ENCODE measurements around the gene RINL. TPM values are rescaled to one million over a fixed set of nuclear protein-coding genes. Genes with fewer than 3 reads are reported as not detected.

Gene RINL
- total RNA-seq, 1 donor from 2014 or later, result 8.3 TPM

DNA sequence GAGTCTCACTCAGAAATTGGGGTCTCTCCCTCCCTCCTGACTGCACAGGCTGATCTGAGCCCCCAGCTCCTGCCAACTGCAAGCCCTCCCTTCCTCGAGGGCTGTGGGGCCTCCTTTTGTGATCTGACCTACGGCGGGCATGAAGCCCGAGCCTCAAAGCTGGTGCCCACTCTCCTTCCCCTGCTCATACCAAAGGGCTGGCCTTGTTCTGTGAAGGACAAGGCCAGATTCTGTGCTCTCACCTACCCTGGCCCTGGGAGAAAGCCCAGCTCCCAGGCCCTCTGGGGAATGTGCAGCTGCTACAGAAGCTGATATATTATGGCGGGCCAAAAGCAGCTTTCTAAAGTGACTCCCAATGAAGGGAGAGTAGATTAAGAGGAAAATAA lies 37.5 kb downstream of the RINL start:
- ATAC-seq (no peak), DNase-seq (no peak)
- intact Hi-C loops (cut with DNase I), result no loop called here
- H3K4me3 ChIP-seq, result no peak overlapping the region
- TF ChIP-seq, protein P1, sequence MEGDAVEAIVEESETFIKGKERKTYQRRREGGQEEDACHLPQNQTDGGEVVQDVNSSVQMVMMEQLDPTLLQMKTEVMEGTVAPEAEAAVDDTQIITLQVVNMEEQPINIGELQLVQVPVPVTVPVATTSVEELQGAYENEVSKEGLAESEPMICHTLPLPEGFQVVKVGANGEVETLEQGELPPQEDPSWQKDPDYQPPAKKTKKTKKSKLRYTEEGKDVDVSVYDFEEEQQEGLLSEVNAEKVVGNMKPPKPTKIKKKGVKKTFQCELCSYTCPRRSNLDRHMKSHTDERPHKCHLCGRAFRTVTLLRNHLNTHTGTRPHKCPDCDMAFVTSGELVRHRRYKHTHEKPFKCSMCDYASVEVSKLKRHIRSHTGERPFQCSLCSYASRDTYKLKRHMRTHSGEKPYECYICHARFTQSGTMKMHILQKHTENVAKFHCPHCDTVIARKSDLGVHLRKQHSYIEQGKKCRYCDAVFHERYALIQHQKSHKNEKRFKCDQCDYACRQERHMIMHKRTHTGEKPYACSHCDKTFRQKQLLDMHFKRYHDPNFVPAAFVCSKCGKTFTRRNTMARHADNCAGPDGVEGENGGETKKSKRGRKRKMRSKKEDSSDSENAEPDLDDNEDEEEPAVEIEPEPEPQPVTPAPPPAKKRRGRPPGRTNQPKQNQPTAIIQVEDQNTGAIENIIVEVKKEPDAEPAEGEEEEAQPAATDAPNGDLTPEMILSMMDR (IDR thresholded peaks at IDR 0.05), result no peak
- no peak overlapping the region for H3K27ac ChIP-seq
- peaks cover 100% of the 10 kb centered on the region for H3K36me3 ChIP-seq
- no peaks in the 10 kb centered on the region for H3K27me3 ChIP-seq (ENCODE audit: low read depth)
- H3K4me1 ChIP-seq, result peaks cover 40% of the 10 kb centered on the region
- H3K9me3 ChIP-seq, result no peaks in the 10 kb centered on the region

DNA sequence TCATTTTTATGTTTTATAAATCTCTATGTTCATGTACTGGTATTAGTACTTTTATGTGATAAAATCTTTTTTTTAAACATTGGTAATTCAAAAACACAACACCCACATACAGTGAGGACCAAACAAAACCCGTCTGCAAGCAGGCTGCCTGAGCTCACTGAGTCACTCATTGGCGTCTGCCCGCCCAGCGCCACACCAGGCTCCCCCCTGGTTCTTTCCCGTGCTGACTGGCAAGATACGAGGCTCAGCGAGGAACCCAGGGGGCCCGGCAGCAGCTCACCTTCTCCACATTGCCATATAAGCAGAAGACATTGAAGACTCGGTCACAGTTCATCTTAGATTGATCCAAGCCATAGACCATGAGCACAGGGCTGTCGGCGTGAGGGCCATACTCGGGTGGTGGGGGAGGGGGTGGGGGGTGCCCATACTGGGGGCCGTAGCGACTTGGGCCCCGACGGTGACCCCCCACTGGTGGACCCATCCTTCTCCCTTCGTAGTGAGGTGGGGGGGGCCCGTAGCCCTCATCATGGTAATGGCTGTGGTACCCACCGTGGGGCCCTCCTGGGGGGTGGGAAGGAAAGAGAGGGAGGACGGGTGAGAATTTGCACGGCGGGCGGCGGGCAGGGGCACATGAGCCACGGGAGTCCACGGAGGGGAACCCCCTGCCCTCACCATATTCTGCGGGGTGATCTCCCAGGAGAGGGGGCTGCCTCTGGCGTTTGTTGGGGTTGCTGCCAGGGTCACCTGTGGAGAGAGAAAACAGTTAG lies 38.1 kb downstream of the RINL start:
- H3K4me1 ChIP-seq, result peaks cover 37% of the 10 kb centered on the region
- no peak overlapping the region for H3K27ac ChIP-seq
- ATAC-seq (no peak), DNase-seq (no peak)
- peaks cover 99% of the 10 kb centered on the region for H3K36me3 ChIP-seq
- no peaks in the 10 kb centered on the region for H3K27me3 ChIP-seq (ENCODE audit: low read depth)
- H3K9me3 ChIP-seq, result no peaks in the 10 kb centered on the region
- TF ChIP-seq, protein P1 (IDR thresholded peaks at IDR 0.05), result no peak
- intact Hi-C loops (cut with DNase I), result no loop called here
- no peak overlapping the region for H3K4me3 ChIP-seq

DNA sequence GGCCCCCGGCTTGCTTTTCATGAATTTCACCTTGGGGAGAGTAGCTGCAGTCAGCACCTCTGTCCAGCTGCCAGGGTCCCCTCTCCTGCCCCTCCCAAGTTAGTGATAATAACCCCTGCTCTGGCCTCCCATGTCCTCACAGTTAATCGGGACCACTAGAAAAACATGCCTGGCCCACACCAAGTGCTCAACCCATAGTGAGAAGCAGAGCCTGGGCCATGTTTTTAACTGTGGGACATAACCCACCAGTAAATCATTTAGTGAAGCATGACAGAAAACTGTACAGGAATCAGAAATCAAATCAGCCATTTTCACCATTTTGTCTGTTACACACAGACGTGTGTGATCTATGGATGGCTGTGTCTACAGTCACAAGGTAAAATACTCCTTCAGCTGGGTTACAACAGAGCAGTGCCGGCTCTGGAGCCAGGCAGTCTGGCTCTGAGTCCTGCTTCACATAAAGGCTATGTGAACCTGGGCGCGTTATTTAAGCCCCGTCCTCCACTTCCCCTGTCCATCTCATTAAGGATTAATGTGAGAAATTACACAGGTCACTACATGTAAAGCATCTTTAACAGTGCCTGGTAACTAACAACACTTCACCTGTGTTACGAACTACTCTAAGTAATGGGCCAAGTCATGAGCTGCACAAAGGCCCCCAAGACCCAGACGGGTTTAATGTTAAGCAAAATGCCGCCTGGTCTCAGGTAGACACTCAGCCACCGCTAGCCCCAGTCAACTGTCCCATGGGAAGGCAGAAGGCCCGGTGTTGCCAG lies 38.9 kb downstream of the RINL start:
- Histone ChIP-seq H3K27me3 (ENCODE audit: low read depth) (no peaks in the 10 kb centered on the region), H3K27ac (no peak overlapping the region), H3K36me3 (peaks cover 91% of the 10 kb centered on the region), H3K9me3 (no peaks in the 10 kb centered on the region), H3K4me3 (no peak overlapping the region), H3K4me1 (peaks cover 35% of the 10 kb centered on the region)
- DNase-seq (no peak), ATAC-seq (no peak)
- intact Hi-C loops (cut with DNase I), result no loop called here
- TF ChIP-seq, protein P1 (IDR thresholded peaks at IDR 0.05), result no peak

DNA sequence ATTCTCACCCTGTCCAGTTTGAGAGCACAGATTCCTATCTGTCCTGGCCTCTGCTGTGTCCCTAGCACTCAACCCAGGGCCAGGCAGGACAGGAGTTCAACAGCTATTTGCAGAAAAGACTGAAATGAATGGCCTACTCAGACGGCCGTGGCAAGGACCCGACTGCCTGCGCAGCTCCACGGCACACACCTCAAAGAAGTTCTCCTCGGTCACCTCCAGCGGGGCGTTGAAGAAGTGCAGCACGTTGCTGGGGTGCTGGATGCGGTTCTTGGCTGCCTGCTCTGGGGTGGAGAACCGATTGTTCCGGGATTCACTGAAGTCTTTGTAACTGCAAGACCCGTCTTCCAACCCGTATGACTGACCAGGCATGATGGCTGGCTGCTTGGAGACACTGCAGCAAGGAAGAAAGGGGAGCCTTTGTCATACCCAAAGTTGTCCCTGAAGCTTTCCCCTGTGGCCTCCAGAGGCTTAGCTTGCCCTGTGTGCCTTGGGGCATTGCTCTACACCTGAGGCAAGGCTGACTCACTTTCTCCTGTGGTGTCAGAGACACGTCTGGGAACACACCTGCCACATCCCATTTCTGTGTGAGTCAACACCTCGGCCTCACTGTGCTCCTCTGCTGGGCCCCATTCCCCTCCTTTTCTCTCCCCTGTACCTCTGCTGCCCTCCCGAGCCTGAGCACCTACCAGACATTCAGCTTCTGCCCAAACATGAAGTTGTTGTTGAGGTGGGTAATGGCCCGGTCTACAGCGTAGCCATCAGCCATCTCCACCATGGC lies 39.7 kb downstream of the RINL start:
- peak; percentile 16 to 25 for ATAC-seq

DNA sequence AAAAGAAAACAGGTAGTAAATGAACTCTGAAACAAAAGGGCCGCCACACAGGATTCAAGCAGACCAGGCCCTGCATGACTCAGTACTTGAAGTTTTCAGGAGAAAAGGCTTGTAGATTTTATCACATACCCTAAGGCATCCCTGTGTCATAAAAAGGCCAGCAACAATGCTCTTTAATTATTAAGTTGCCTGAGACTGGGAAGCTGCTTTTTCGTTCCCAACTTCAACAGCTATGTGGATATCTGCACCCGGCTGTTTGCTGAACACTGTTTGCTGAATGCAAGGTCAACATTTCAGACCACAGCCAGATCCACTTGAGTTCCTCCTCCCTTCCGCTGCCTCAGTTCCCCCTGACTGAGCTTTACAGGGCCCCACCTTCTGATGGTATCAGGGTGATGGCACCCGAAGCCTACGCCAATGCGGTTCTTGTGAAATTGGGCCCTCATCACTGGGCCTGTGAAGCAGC lies 40.4 kb downstream of the RINL start:
- no peaks in the 10 kb centered on the region for H3K27me3 ChIP-seq (ENCODE audit: low read depth)
- peak in 1 of 2 donors; percentile 31 for ATAC-seq
- no peaks in the 10 kb centered on the region for H3K9me3 ChIP-seq
- DNase-seq, result no peak
- peaks cover 34% of the 10 kb centered on the region for H3K4me1 ChIP-seq
- intact Hi-C loops (cut with DNase I), result no loop called here
- TF ChIP-seq, protein P1 (IDR thresholded peaks at IDR 0.05), result no peak
- H3K27ac ChIP-seq, result peak overlapping the region; percentile 24
- peaks cover 76% of the 10 kb centered on the region for H3K36me3 ChIP-seq
- no peak overlapping the region for H3K4me3 ChIP-seq

More for the DNA sequence above, 39.7 kb downstream of the RINL start:
- Histone ChIP-seq H3K27ac (peak overlapping the region; percentile 24), H3K4me1 (peaks cover 29% of the 10 kb centered on the region), H3K27me3 (ENCODE audit: low read depth) (no peaks in the 10 kb centered on the region), H3K36me3 (peaks cover 83% of the 10 kb centered on the region), H3K4me3 (no peak overlapping the region), H3K9me3 (no peaks in the 10 kb centered on the region)
- TF ChIP-seq, protein P1 (IDR thresholded peaks at IDR 0.05), result no peak
- intact Hi-C loops (cut with DNase I), result no loop called here
- no peak for DNase-seq

Data from lower lobe of right lung (tissue), 2 donors.